Testis (tissue), 2 donors: ENCODE results near the gene EEF2K.
"Not testable (repeated sequence)": the region's sequence is repeated elsewhere in the genome, so short reads cannot be mapped to it uniquely, and the experiment has no call there.

Source experiments
- POLR2A ChIP-seq: fragments of 450-650 bp; IDR thresholded peaks from one replicate; pipeline ENCODE4 v1.6.1; 2017; ENCODE audit warnings: antibody characterized with exemption, mild to moderate bottlenecking, moderate library complexity
- TF ChIP-seq, protein P1 (sequence below), 3 experiments: fragments of 450-650 bp in 2 of 3; fragments of 200-600 bp in 1 of 3; sonication (generic) in 1 of 3; IDR thresholded peaks; one replicate each; pipeline ENCODE4 v1.5.1; 2016 to 2019; ENCODE audit warnings: antibody characterized with exemption in 3 of 3, mild to moderate bottlenecking in 2 of 3, moderate library complexity in 1 of 3

DNA sequence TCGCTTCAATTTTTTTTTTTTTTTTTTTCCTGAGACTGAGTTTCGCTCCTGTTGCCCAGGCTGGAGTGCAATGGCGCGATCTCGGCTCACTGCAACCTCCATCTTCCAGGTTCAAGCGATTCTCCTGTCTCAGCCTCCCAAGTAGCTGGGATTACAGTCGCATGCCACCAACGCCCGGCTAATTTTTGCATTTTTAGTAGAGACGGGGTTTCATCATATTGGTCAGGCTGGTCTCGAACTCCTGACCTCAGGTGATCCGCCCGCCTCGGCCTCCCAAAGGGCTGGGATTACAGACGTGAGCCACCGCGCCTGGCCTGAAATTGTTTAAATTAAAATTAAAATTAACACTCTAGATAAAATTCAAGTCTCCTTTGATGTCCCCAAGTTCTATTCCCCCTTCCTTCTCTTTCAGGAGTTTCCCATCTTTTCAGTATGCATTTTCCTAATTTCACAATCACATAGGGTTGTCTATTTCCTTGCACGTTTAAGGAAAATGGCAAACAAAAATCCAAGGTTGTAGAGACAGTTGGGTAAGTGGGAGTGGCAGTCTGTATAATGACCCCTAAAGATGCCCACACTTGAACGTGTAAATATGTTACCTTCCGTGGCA is 9.4 kb upstream of the EEF2K start:
- TF ChIP-seq, protein P1, sequence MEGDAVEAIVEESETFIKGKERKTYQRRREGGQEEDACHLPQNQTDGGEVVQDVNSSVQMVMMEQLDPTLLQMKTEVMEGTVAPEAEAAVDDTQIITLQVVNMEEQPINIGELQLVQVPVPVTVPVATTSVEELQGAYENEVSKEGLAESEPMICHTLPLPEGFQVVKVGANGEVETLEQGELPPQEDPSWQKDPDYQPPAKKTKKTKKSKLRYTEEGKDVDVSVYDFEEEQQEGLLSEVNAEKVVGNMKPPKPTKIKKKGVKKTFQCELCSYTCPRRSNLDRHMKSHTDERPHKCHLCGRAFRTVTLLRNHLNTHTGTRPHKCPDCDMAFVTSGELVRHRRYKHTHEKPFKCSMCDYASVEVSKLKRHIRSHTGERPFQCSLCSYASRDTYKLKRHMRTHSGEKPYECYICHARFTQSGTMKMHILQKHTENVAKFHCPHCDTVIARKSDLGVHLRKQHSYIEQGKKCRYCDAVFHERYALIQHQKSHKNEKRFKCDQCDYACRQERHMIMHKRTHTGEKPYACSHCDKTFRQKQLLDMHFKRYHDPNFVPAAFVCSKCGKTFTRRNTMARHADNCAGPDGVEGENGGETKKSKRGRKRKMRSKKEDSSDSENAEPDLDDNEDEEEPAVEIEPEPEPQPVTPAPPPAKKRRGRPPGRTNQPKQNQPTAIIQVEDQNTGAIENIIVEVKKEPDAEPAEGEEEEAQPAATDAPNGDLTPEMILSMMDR (IDR thresholded peaks at IDR 0.05): not testable (repeated sequence)
- not testable (repeated sequence) for TF ChIP-seq POLR2A
